ENCODE data around the gene GRIN2A. TPM values are rescaled to one million over a fixed set of nuclear protein-coding genes. Genes with fewer than 3 reads are reported as not detected.

GRIN2A gene
- total and polyA plus RNA-seq, 2 of the 8 experiments (the other 6 are each of a cell fraction or from before 2014, with no cell fraction given) = 0.18 to 1.8 TPM

GRCh38 chr16:10069374-10069773 is 112.9 kb downstream of the GRIN2A start:
- FAIRE-seq = no peak
- H3K9ac ChIP-seq (replicated peaks in 1 of 4; ENCODE audit: extremely low read depth in 1 of 4, low read depth in 3 of 4, low read length in 3 of 4) = no peak overlapping the region
- WGBS, 2 experiments (ENCODE audit: extremely low coverage in 1 of 2, insufficient coverage in 1 of 2, insufficient read length in 1 of 2, insufficient replicate concordance in 2 of 2, low coverage in 1 of 2, low lambda C conversion rate in 2 of 2, missing lambda C conversion rate in 1 of 2) = 89% methylated on average over 3 of the region's 3 CpGs; no CpG with 5 or more reads in 1 of the 2 experiments

More at GRCh38 chr16:10069374-10069773, 112.9 kb downstream of the GRIN2A start:
- H2AFZ ChIP-seq (ENCODE audit: low read length) = no peak overlapping the region
- H2BK5ac ChIP-seq (ENCODE audit: low read depth, low read length) = 0 out of 2 replicates have a peak overlapping the region, but pooled peaks have one; percentile 13
- DNase-seq (ENCODE audit: low read depth in 1 of 2, low spot score in 2 of 2) = no peak
- no peak overlapping the region for H3K56ac ChIP-seq (replicated peaks; ENCODE audit: insufficient read length, low read depth, low read length)
- no peak overlapping the region for H2BK12ac ChIP-seq (ENCODE audit: low read depth, low read length)
- H3K23ac ChIP-seq (ENCODE audit: insufficient read length) = no peak overlapping the region
- H4K91ac ChIP-seq (replicated peaks; ENCODE audit: insufficient read length, low read length) = no peak overlapping the region
- H3K4me3 ChIP-seq (ENCODE audit: extremely low read depth in 1 of 4, insufficient read depth in 2 of 4, low read depth in 3 of 4, low read length in 4 of 4) = no peak overlapping the region
- H2BK15ac ChIP-seq (ENCODE audit: low read length) = no peak overlapping the region
- no peaks in the 10 kb centered on the region for H3K36me3 ChIP-seq (ENCODE audit: control insufficient read depth in 2 of 4, insufficient read depth in 4 of 4, low read length in 3 of 4)
- no peak overlapping the region for H2AK5ac ChIP-seq (ENCODE audit: low read depth, low read length)
- TF ChIP-seq USF2 (IDR thresholded peaks at IDR 0.05; ENCODE audit: low read length) = no peak
- TF ChIP-seq SIX5 (IDR thresholded peaks at IDR 0.05; ENCODE audit: low read depth, low read length) = no peak
- TF ChIP-seq TEAD4 (IDR thresholded peaks at IDR 0.05; ENCODE audit: low read depth, low read length) = no peak
- no peak for TF ChIP-seq KDM5A (IDR thresholded peaks at IDR 0.05; ENCODE audit: low read length)
- TF ChIP-seq POU5F1 (IDR thresholded peaks at IDR 0.05; ENCODE audit: low read depth, low read length) = no peak
- TF ChIP-seq CHD2 (IDR thresholded peaks at IDR 0.05; ENCODE audit: low read length) = no peak
- no peak for TF ChIP-seq JUND (IDR thresholded peaks at IDR 0.05; ENCODE audit: low read length)
- TF ChIP-seq NRF1 (IDR thresholded peaks at IDR 0.05; ENCODE audit: low read depth, low read length) = no peak
- no peak for TF ChIP-seq BACH1 (IDR thresholded peaks at IDR 0.05; ENCODE audit: low read length)
- TF ChIP-seq TBP (IDR thresholded peaks at IDR 0.05; ENCODE audit: low read depth, low read length) = no peak
- no peak for TF ChIP-seq RXRA (IDR thresholded peaks at IDR 0.05; ENCODE audit: insufficient read depth, low read depth, low read length)
- H3K14ac ChIP-seq (ENCODE audit: insufficient read length) = no peak overlapping the region
- H3K9me3 ChIP-seq (ENCODE audit: insufficient read depth in 2 of 2, low read depth in 1 of 2, low read length in 1 of 2) = no peaks in the 10 kb centered on the region
- H3K23me2 ChIP-seq (ENCODE audit: low read depth, low read length) = no peaks in the 10 kb centered on the region
- H4K20me1 ChIP-seq (replicated peaks in 1 of 2; ENCODE audit: control insufficient read depth in 1 of 2, insufficient read depth in 2 of 2, low read length in 2 of 2) = no peaks in the 10 kb centered on the region
- H4K5ac ChIP-seq (ENCODE audit: insufficient read length, low read depth, low read length) = no peak overlapping the region
- CTCF ChIA-PET (ENCODE audit: partially characterized antibody) = no interaction called here
- no peak overlapping the region for H3K18ac ChIP-seq (ENCODE audit: extremely low read depth, low read length)
- no peak overlapping the region for H3K4me2 ChIP-seq (ENCODE audit: insufficient read depth in 1 of 2, low read depth in 2 of 2, low read length in 2 of 2)
- no peaks in the 10 kb centered on the region for H3K79me1 ChIP-seq (ENCODE audit: low read depth, low read length)
- H3K27ac ChIP-seq (ENCODE audit: low read depth, low read length) = no peak overlapping the region
- H3K4ac ChIP-seq (replicated peaks; ENCODE audit: insufficient read length, low read depth, low read length) = no peak overlapping the region
- no peak overlapping the region for H2BK20ac ChIP-seq (ENCODE audit: low read length)
- peaks cover 0 to 1% (median 0%) of the 10 kb centered on the region in 4 experiments; a peak in 1 of 7 replicates for H3K27me3 ChIP-seq (replicated peaks in 1 of 4; ENCODE audit: control insufficient read depth in 3 of 4, extremely low read depth in 1 of 4, insufficient read depth in 3 of 4, low read length in 3 of 4)
- H2BK120ac ChIP-seq (replicated peaks; ENCODE audit: low read depth, low read length) = no peak overlapping the region
- no peak overlapping the region for H4K8ac ChIP-seq (ENCODE audit: extremely low read depth, insufficient read depth, low read length)
- H3K4me1 ChIP-seq (replicated peaks in 1 of 4; ENCODE audit: control insufficient read depth in 3 of 4, insufficient read depth in 4 of 4, low read length in 3 of 4) = no peaks in the 10 kb centered on the region
- H3K79me2 ChIP-seq (ENCODE audit: control insufficient read depth in 1 of 2, insufficient read depth in 2 of 2, low read length in 2 of 2) = no peaks in the 10 kb centered on the region
- POLR2A ChIA-PET (ENCODE audit: partially characterized antibody) = interaction anchor here (0.9 kb wide), 1 partner anchor 30 kb away, joined by 3 read pairs; no protein-coding TSS in a partner anchor
